ENCODE results near the gene ACMSD.

- TF ChIP-seq POLR2A (IDR thresholded peaks at IDR 0.05) (no peak), EP300 (IDR thresholded peaks at IDR 0.05) (no peak), CTCF (IDR thresholded peaks at IDR 0.05) (no peak)
Observed at GRCh38 chr2:134917360-134917865, 79.0 kb downstream of the ACMSD start.
